Stimulated activated CD4-positive, alpha-beta T cell treated with anti-CD3 and anti-CD28 coated beads, Interleukin-4, amount 100 ng/mL, for 1 hour (primary cell): ENCODE data around the gene TAF1B.
A peak's percentile ranks its signal among the peaks of the same experiment; 100 is the strongest.

ENCODE experiments used
- DNase-seq: peaks from one replicate; pipeline ENCODE4 v3.0.0-alpha.2; 2020

The TAF1B gene

GRCh38 chr2:9843229-9844035, at the start of gene TAF1B:
TAF1B (plus strand) TSS chr2:9843474; CDS start chr2:9843542, 68 bp downstream.
- DNase-seq = peak; percentile 86

GRCh38 chr2:9793918-9794717, 49.2 kb upstream of the TAF1B start:
- no peak for DNase-seq

- no peak for DNase-seq
Measured at GRCh38 chr2:9795071-9795470, 48.2 kb upstream of the TAF1B start.

- no peak for DNase-seq
Measured at GRCh38 chr2:9796056-9797010, 46.9 kb upstream of the TAF1B start.

GRCh38 chr2:9797086-9797485, 46.2 kb upstream of the TAF1B start:
- DNase-seq = no peak

- DNase-seq = no peak
Measured at GRCh38 chr2:9797681-9798556, 45.4 kb upstream of the TAF1B start.

GRCh38 chr2:9799011-9799596, 44.2 kb upstream of the TAF1B start:
- no peak for DNase-seq

GRCh38 chr2:9799729-9800632, 43.3 kb upstream of the TAF1B start:
- DNase-seq = peak; percentile 87

GRCh38 chr2:9800639-9800974, 42.7 kb upstream of the TAF1B start:
- no peak for DNase-seq

- peak; percentile 60 for DNase-seq
Measured at GRCh38 chr2:9800975-9801726, 42.1 kb upstream of the TAF1B start.

- DNase-seq = no peak
Measured at GRCh38 chr2:9802576-9802993, 40.7 kb upstream of the TAF1B start.

- DNase-seq = no peak
Measured at GRCh38 chr2:9803023-9803805, 40.1 kb upstream of the TAF1B start.

- no peak for DNase-seq
Measured at GRCh38 chr2:9805435-9806297, 37.6 kb upstream of the TAF1B start.

- DNase-seq = no peak
Measured at GRCh38 chr2:9806298-9806610, 37.0 kb upstream of the TAF1B start.

GRCh38 chr2:9806656-9807055, 36.6 kb upstream of the TAF1B start:
- DNase-seq = no peak

- no peak for DNase-seq
Measured at GRCh38 chr2:9807056-9807455, 36.2 kb upstream of the TAF1B start.

GRCh38 chr2:9807555-9808305, 35.5 kb upstream of the TAF1B start:
- DNase-seq = no peak
